ENCODE results near the gene NOB1. TPM values are rescaled to one million over a fixed set of nuclear protein-coding genes. Genes with fewer than 3 reads are reported as not detected.
A peak's percentile ranks its signal among the peaks of the same experiment; 100 is the strongest.
"Not testable (repeated sequence)": the region's sequence is repeated elsewhere in the genome, so short reads cannot be mapped to it uniquely, and the experiment has no call there.

The NOB1 gene
- total RNA-seq, 1 experiment from 2014 or later: 20.2 TPM

DNA sequence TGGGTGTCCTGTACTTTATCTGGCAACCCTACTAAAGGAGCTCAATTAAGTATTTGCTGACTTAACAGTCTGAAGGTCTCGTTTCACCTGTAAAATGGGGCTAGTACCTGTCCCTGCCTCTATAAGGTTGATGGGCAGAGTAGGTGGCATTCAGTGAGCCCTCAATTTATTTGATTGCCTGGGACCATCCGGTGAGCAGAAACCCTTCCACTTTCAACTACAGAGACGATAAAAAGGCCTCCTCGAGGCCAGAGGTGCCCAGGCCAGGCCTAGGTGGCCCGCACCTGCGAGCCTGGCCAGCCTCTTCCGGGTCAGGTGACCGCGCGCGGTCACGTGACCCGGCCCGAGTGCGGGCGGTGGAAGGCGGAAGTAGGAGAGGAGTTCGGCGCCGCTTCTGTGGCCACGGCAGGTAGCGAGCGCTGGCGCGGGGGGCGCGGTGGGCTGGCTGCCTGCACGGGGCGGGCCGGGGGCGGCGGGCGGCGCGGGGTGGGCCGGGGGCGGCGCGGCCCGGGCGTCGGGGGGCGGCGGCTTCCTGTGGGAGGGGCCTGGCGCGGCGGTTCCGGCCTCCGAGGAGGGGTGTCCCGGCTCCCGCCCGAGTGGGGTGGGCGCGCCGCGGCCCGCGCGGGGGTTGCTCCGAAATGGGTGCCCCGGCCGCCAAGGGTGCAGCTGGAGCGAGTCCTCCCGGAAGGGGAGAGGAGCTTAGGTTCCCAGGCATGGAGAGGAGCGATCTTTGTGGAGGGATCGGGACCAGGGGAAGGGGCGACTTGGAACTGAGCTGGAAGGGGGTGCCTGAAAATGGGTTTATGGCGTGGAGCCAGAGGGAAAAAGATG lies 7.5 kb upstream of the NOB1 start, which contains the start of gene WWP2:
WWP2 (plus strand) TSS at position 350 of the 831 bp plus-strand sequence. CDS start 24,679 bp downstream, outside the sequence.
- DNase-seq (ENCODE audit: low spot score): peak; percentile 59

GRCh38 chr16:69757375-69757774 lies 2.6 kb upstream of the NOB1 start:
- DNase-seq (ENCODE audit: low spot score): not testable (repeated sequence)

DNA sequence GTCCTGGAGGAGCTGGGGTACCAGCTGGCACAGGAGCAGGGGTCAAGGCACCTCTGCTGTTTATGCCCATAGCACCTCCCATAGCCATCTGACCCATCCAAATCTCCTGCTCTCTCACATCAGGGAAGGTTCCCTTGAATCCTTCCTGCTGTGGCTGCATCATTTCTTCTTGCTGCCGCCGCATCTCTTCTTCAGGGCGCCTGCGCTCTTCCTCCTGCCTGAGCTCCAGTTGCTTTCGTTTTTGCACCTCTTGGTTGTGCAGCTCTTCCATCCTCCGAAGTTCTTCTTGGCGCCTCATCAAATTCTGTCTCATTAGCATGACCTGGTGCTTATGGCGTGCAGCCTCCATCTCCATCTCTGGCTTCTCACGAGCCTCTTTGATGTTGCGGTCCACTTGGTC lies 2.0 kb upstream of the NOB1 start:
- DNase-seq (ENCODE audit: low spot score): no peak

DNA sequence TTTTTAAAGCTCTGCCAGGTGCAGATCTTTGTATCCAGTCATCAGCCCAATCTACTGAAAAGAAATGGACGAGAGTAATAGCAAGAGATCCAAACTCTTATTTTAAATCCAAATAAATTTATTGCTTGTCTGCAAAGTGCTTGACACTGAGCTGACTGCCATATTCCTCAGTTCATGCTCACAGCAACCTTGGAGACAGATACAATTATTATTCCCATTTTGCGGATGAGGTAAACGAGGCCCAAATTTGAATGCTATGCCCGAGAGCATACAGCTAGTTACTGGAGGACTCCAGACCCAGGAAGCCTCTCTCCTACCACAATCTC lies 620 bp downstream of the NOB1 start:
- no peak for DNase-seq (ENCODE audit: low spot score)

- DNase-seq (ENCODE audit: low spot score): no peak
These were observed 5.9 kb downstream of the NOB1 start for GRCh38 chr16:69748694-69749345.

DNA sequence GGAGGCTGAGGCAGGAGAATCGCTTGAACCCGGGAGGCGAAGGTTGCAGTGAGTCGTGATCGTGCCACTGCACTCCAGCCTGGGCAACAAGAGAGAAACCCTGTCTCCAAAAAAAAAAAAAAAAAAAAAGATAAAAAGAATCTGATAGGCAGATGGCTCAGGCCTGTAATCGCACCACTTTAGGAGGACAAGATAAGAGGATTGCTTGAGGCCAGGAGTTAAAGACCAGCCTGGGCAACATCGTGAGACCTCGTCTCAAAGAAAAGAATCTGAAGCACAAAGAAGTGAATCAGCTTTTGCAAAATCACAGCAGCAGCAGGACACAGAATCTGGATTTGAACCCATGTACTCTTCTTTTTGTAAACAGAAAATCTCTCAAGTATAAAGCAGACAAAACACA lies 7.6 kb downstream of the NOB1 start:
- DNase-seq (ENCODE audit: low spot score): no peak

DNA sequence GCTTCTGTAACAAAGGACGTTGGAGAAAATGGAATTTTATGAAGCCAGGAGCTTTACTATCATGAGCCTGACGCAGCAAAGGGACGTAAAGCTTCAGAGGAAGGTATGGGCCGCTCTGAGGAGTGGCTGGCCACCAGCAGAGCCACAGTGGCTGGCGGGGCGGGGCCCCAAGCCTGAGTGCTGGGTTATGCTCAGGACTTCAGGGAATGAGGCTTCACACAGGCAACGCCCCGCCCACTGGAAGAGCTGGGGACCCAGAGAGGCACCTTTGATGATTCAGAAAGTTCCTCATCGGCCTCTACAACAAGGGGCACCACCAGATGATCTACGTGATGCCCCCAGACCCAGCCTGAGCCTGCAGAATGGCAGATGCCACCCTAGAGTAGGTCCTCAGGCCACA lies 8.8 kb downstream of the NOB1 start:
- no peak for DNase-seq (ENCODE audit: low spot score)

DNA sequence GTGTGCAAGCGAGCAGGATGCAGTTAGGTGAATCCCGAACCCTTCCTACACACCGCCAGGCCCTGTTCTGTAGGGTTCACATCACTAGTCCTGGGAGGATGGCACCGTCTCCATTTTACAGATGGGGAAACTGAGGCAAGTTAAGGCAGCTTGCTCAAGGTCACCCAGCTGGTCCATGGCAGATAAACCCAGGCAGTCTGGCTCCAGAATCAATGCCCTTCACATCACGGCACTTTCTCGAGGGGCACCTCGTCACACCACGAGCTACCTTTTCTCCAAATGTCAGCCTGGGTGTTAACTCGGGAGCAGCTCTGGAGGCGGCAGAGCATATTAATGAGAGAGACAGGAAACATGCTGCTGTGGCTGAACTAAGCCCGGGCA lies 9.5 kb downstream of the NOB1 start:
- no peak for DNase-seq (ENCODE audit: low spot score)

- no peak for DNase-seq (ENCODE audit: low spot score)
These were observed 10.1 kb downstream of the NOB1 start for GRCh38 chr16:69744363-69745231.

DNA sequence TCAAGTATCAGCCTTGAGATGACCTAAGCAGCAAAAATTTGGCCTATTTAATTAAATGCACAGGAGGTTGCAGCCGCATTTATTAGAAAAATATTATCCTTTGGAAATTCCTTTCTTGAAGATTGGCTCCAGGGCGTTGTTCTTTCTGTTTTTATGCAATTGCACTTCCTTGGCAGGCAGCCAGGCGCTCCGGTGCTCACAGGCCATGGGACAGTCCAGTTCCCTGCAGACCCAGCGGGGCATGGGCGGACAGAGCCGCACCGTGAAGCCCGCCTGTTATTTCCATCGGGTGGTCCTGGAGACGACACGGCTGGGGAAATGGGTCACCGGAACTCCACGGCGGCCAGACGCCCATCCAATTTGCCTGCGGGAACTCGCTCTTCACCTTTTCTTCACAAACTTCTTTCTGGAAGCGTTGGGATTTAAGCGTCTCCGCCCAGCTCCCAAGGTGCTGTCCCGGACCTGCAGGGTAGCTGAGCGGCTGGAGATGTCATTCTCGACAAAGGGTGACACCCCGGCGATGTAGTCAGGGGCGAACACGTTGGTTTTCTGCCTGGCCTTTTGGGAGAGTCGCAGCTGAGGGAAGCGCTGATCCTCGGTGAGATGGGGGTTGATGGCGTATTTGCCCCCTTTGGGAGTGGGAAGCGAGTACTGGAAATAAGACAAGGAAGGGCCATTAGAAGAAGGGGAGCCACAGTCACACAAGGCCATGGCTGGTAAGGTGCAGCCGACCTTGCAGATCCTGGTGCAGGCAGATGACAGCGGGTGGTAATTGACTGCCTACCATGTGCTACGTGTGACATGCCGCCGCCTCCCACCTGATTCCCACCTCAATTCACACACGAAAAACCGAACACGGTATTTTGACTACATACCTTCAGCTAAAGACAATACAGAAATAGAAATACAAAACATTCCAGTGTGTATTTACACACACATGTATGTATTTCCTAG lies 12.5 kb downstream of the NOB1 start:
- DNase-seq (ENCODE audit: low spot score): no peak

DNA sequence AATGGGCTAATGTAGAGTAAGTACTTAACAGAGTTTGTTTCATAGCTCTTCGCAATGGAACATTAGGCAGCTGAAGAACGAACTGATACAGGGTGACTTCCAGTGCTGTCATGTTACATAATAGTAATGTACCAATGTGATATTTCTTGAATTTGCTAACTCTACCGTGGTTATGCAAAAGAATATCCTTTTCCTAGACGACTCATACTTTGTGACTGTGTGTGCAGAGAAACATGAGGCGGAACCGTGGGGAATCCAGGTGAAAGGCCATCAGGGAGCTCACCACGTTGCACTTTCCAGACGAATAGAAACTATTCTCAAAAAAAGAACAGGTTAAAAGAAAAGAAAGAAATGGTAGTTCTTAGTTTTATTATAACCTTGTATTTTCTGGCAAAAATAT lies 13.2 kb downstream of the NOB1 start:
- DNase-seq (ENCODE audit: low spot score): no peak

DNA sequence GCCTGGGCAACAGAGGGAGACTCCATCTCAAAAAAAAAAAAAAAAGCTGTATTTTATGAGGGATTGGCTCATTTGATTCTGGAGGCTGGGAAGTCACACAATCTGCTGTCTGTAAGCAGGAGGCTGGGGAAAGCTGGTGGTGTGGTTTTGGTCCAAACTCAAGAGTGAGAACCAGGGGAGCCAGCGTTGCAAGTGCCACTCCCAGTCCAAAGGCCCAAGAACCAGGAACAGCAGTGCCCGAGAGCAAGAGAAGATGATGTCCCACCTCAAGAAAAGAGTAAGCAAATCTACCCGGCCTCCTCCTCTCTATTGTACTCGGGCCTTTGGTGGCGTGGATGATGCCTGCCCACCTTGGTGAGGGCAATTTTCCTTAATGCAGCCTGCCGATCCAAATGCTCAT lies 22.6 kb downstream of the NOB1 start:
- no peak for DNase-seq (ENCODE audit: low spot score)

GRCh38 chr16:69731280-69731679 lies 23.4 kb downstream of the NOB1 start:
- not testable (repeated sequence) for DNase-seq (ENCODE audit: low spot score)

GRCh38 chr16:69729030-69729429 lies 25.7 kb downstream of the NOB1 start:
- DNase-seq (ENCODE audit: low spot score): not testable (repeated sequence)

- DNase-seq (ENCODE audit: low spot score): peak; percentile 32
These were observed 26.8 kb downstream of the NOB1 start for GRCh38 chr16:69727916-69728270.

- peak; percentile 99 for DNase-seq (ENCODE audit: low spot score)
These were observed 28.2 kb downstream of the NOB1 start, which contains the start of gene NQO1 for GRCh38 chr16:69726313-69727060. TSS of gene NQO1 (minus strand) at chr16:69726560. CDS start at chr16:69726439, 121 bp downstream.

- DNase-seq (ENCODE audit: low spot score): no peak
These were observed 29.0 kb downstream of the NOB1 start for GRCh38 chr16:69725480-69726312.

DNA sequence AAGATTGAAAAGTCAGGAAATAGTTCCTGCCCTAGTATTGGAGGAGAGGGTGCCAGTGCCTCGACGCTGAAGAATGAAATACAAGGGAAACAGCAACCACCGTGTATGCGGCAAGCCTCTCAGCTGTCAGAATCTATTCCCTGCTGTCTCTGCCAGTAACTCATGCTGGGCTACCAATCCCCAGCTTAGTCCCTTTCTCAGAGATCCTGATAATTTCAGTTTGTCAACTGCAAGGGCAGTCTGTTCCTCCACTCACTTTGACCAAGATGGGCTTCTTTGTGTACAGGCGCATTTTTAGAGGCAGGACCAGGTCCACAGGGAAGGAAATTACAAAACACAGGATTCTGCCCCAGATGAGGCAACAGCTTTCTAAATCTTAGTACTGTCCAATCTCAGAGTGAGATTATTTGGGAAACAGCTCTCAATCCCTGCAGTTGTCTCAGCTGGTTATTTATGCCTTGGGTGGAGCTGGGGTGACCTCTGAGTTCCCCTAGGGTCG lies 29.7 kb downstream of the NOB1 start:
- no peak for DNase-seq (ENCODE audit: low spot score)

GRCh38 chr16:69724414-69724873 lies 30.3 kb downstream of the NOB1 start:
- no peak for DNase-seq (ENCODE audit: low spot score)
